ENCODE measurements around the gene ZNF175. TPM values are rescaled to one million over a fixed set of nuclear protein-coding genes. Genes with fewer than 3 reads are reported as not detected.

The ZNF175 gene
- total RNA-seq, 2 donors from 2014 or later: 6.6 to 15.6 TPM

GRCh38 chr19:51546650-51547396, 24.3 kb upstream of the ZNF175 start:
- no peaks in the 10 kb centered on the region for H3K36me3 ChIP-seq
- H3K27me3 ChIP-seq (replicated peaks; ENCODE audit: insufficient read depth): no peaks in the 10 kb centered on the region
- DNase-seq (ENCODE audit: low spot score): no peak
- no peaks in the 10 kb centered on the region for H3K9me3 ChIP-seq
- no peak for ATAC-seq (ENCODE audit: insufficient number of reproducible peaks, low FRiP score, low read depth)
- TF ChIP-seq CTCF (IDR thresholded peaks at IDR 0.05): no peak
- no peak overlapping the region for H3K4me3 ChIP-seq
- no peaks in the 10 kb centered on the region for H3K4me1 ChIP-seq (ENCODE audit: control insufficient read depth in 1 of 2, low read depth in 2 of 2)
- H3K27ac ChIP-seq: no peak overlapping the region

GRCh38 chr19:51547397-51548212, 23.5 kb upstream of the ZNF175 start:
- DNase-seq (ENCODE audit: low spot score) (no peak), ATAC-seq (ENCODE audit: insufficient number of reproducible peaks, low FRiP score, low read depth) (no peak)
- Histone ChIP-seq H3K9me3 (no peaks in the 10 kb centered on the region), H3K4me1 (ENCODE audit: control insufficient read depth in 1 of 2, low read depth in 2 of 2) (no peaks in the 10 kb centered on the region), H3K27ac (no peak overlapping the region), H3K36me3 (no peaks in the 10 kb centered on the region), H3K4me3 (no peak overlapping the region), H3K27me3 (replicated peaks; ENCODE audit: insufficient read depth) (no peaks in the 10 kb centered on the region)
- no peak for TF ChIP-seq CTCF (IDR thresholded peaks at IDR 0.05)

- Histone ChIP-seq H3K27ac (no peak overlapping the region), H3K36me3 (no peaks in the 10 kb centered on the region), H3K9me3 (no peaks in the 10 kb centered on the region), H3K4me3 (no peak overlapping the region), H3K4me1 (ENCODE audit: control insufficient read depth in 1 of 2, low read depth in 2 of 2) (no peaks in the 10 kb centered on the region), H3K27me3 (replicated peaks; ENCODE audit: insufficient read depth) (no peaks in the 10 kb centered on the region)
- DNase-seq (ENCODE audit: low spot score) (no peak), ATAC-seq (ENCODE audit: insufficient number of reproducible peaks, low FRiP score, low read depth) (no peak)
- no peak for TF ChIP-seq CTCF (IDR thresholded peaks at IDR 0.05)
Observed at GRCh38 chr19:51548213-51548651, 22.9 kb upstream of the ZNF175 start.

- no peak overlapping the region for H3K27ac ChIP-seq
- no peak for DNase-seq (ENCODE audit: low spot score)
- TF ChIP-seq CTCF (IDR thresholded peaks at IDR 0.05): no peak
- no peaks in the 10 kb centered on the region for H3K4me1 ChIP-seq (ENCODE audit: control insufficient read depth in 1 of 2, low read depth in 2 of 2)
- H3K4me3 ChIP-seq: no peak overlapping the region
- H3K36me3 ChIP-seq: no peaks in the 10 kb centered on the region
- H3K9me3 ChIP-seq: no peaks in the 10 kb centered on the region
- no peak for ATAC-seq (ENCODE audit: insufficient number of reproducible peaks, low FRiP score, low read depth)
- H3K27me3 ChIP-seq (replicated peaks; ENCODE audit: insufficient read depth): no peaks in the 10 kb centered on the region
Observed at GRCh38 chr19:51548891-51549305, 22.2 kb upstream of the ZNF175 start.

- Histone ChIP-seq H3K36me3 (no peaks in the 10 kb centered on the region), H3K4me3 (no peak overlapping the region), H3K27me3 (replicated peaks; ENCODE audit: insufficient read depth) (no peaks in the 10 kb centered on the region), H3K9me3 (no peaks in the 10 kb centered on the region), H3K27ac (no peak overlapping the region), H3K4me1 (ENCODE audit: control insufficient read depth in 1 of 2, low read depth in 2 of 2) (no peaks in the 10 kb centered on the region)
- no peak for ATAC-seq (ENCODE audit: insufficient number of reproducible peaks, low FRiP score, low read depth)
- no peak for TF ChIP-seq CTCF (IDR thresholded peaks at IDR 0.05)
- no peak for DNase-seq (ENCODE audit: low spot score)
Observed at GRCh38 chr19:51549533-51550324, 21.4 kb upstream of the ZNF175 start.
